Neural cell (in vitro differentiated cells): ENCODE data around the gene HYLS1. TPM values are rescaled to one million over a fixed set of nuclear protein-coding genes. Genes with fewer than 3 reads are reported as not detected.

Experiments
- polyA plus RNA-seq: library from polyadenylated mRNA; depleted of rRNA; stranded (reverse); fragments of >200 nt; gene quantifications from 2 replicates; pipeline ENCODE4 v1.2.3, GENCODE V29; 2014

HYLS1 gene
- polyA plus RNA-seq, 1 donor from 2014 or later = 6.0 TPM

Other genes starting within 250 kb of the HYLS1 start
- 0.52 TPM in 1 of 2 replicates, not detected in the other for gene ACRV1, start 206.8 kb upstream of the HYLS1 start, polyA plus RNA-seq
- not detected in 2 replicates for gene PATE1, start 141.4 kb upstream of the HYLS1 start, polyA plus RNA-seq
- not detected in 2 replicates for gene PATE2, start 108.8 kb upstream of the HYLS1 start, polyA plus RNA-seq
- gene PATE3, start 99.5 kb upstream of the HYLS1 start, polyA plus RNA-seq = not detected in 2 replicates
- not detected in 2 replicates for gene PATE4, start 54.4 kb upstream of the HYLS1 start, polyA plus RNA-seq
- gene PUS3, start 15.5 kb downstream of the HYLS1 start, polyA plus RNA-seq = 15.5 and 20.5 TPM in 2 replicates
- gene DDX25, start 16.8 kb downstream of the HYLS1 start, polyA plus RNA-seq = 66.4 and 67.1 TPM in 2 replicates
- gene VSIG10L2, start 58.4 kb downstream of the HYLS1 start, polyA plus RNA-seq = 0.08 TPM in 1 of 2 replicates, not detected in the other
- gene CDON, start 175.2 kb downstream of the HYLS1 start, polyA plus RNA-seq = 44.1 and 45.7 TPM in 2 replicates